Epithelial cell of proximal tubule (primary cell): ENCODE data around the gene TC2N. TPM values are rescaled to one million over a fixed set of nuclear protein-coding genes. Genes with fewer than 3 reads are reported as not detected.
A peak's percentile ranks its signal among the peaks of the same experiment; 100 is the strongest.

Source experiments
- DNase-seq: peaks from one replicate; pipeline ENCODE4 v3.0.0-alpha.2; 2011; ENCODE audit warnings: low read depth
- H3K4me3 ChIP-seq: 2 replicates; pipeline ENCODE4 v1.5.1; 2011; ENCODE audit warnings: low read depth, mild to moderate bottlenecking, low read length
- total RNA-seq: library from RNA; depleted of rRNA; stranded (reverse); fragments of >200 nt; gene quantifications from 2 replicates; pipeline ENCODE4 v1.2.3, GENCODE V29; 2015
- TF ChIP-seq, protein P1 (sequence below): conservative IDR thresholded peaks from 2 replicates; pipeline ENCODE4 v1.5.1; 2012; ENCODE audit warnings: low read depth, mild to moderate bottlenecking, low read length

Gene TC2N
- total RNA-seq, 1 donor from 2014 or later, result 5.1 TPM

GRCh38 chr14:91897106-91897701 lies 29.9 kb upstream of the TC2N start:
- no peak for DNase-seq
- no peak overlapping the region for H3K4me3 ChIP-seq
- TF ChIP-seq, protein P1, sequence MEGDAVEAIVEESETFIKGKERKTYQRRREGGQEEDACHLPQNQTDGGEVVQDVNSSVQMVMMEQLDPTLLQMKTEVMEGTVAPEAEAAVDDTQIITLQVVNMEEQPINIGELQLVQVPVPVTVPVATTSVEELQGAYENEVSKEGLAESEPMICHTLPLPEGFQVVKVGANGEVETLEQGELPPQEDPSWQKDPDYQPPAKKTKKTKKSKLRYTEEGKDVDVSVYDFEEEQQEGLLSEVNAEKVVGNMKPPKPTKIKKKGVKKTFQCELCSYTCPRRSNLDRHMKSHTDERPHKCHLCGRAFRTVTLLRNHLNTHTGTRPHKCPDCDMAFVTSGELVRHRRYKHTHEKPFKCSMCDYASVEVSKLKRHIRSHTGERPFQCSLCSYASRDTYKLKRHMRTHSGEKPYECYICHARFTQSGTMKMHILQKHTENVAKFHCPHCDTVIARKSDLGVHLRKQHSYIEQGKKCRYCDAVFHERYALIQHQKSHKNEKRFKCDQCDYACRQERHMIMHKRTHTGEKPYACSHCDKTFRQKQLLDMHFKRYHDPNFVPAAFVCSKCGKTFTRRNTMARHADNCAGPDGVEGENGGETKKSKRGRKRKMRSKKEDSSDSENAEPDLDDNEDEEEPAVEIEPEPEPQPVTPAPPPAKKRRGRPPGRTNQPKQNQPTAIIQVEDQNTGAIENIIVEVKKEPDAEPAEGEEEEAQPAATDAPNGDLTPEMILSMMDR, result no peak

DNA sequence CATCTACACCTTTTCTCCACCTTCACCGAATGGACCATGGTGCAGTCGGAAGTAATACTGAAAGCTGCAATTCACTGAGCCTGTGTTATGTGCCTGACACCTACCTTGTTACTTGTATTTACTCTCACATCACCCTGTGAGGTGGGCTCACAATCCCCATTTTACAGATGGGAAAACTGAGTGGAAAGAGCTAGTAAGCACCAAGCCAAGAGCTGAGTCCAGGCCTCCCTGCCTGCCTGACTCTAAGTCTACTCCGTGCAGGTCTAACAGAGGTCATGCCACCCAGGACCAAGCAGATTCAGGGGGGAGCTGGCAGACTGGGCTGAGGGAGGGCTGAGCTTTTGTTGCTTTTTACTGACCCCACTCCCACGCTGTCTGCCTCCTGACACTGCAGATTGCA lies 29.1 kb upstream of the TC2N start:
- DNase-seq, result no peak
- H3K4me3 ChIP-seq, result no peak overlapping the region
- TF ChIP-seq, protein P1, result no peak

GRCh38 chr14:91893669-91894068 lies 26.3 kb upstream of the TC2N start:
- no peak for DNase-seq
- no peak overlapping the region for H3K4me3 ChIP-seq
- TF ChIP-seq, protein P1, result no peak

- TF ChIP-seq, protein P1, result peak; percentile 56
- DNase-seq, result no peak
- H3K4me3 ChIP-seq, result no peak overlapping the region
These were observed 25.7 kb upstream of the TC2N start for GRCh38 chr14:91893007-91893406.

- DNase-seq, result no peak
- no peak overlapping the region for H3K4me3 ChIP-seq
- TF ChIP-seq, protein P1, result no peak
These were observed 24.4 kb upstream of the TC2N start for GRCh38 chr14:91891721-91892220.

- TF ChIP-seq, protein P1, result no peak
- no peak for DNase-seq
- no peak overlapping the region for H3K4me3 ChIP-seq
These were observed 23.8 kb upstream of the TC2N start for GRCh38 chr14:91891101-91891500.

DNA sequence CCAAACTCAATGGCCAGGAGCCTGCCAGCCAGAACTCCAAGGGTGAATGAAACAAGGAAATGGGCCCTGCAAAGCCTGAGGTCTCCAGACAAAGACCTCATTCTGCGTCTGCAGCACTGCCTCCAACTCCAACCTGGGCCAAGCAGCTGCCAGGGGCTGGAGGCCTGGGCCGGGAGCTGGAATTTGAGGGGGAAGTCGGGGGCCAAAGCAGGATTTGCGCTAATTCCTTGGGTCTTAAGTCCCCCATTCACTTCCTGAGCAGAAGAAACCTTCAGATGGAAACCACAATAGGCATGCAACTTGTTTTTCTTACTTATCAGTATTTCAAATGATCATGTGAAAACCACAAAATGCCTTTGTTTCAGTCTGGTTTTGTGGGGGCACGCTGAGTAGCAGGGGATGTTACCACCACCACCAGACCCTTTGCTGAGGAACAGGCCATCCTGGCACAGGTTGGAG lies 23.0 kb upstream of the TC2N start:
- no peak overlapping the region for H3K4me3 ChIP-seq
- TF ChIP-seq, protein P1, result no peak
- no peak for DNase-seq
